Measurements from ENCODE around the gene CAMKMT. TPM values are rescaled to one million over a fixed set of nuclear protein-coding genes. Genes with fewer than 3 reads are reported as not detected.

CAMKMT gene
- total RNA-seq, 1 experiment from 2014 or later: 2.7 TPM

DNA sequence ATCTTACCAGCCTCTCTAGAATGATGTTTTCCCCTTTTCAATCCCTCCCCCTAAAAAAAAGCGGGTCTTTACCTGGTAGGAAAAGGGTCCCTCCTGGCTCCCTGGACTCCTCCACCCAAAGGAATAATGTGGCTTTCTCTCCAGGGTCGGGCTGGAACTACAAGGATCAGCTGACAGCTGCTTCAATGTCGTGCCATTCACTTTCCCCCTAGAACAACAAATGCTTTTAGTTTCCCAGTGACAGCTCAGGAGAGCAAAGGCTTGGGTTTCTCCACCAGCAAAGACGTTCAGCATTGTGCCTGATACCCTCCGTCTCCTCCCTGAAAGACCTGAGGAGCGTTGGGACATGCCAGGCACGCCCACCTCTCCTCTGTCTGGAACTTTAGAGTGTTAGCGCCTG lies 405.9 kb downstream of the CAMKMT start:
- no peak for ATAC-seq
- POLR2A ChIA-PET (ENCODE audit: unreplicated experiment): no interaction called here
- no peaks in the 10 kb centered on the region for H3K9me2 ChIP-seq (replicated peaks; ENCODE audit: low read length)

DNA sequence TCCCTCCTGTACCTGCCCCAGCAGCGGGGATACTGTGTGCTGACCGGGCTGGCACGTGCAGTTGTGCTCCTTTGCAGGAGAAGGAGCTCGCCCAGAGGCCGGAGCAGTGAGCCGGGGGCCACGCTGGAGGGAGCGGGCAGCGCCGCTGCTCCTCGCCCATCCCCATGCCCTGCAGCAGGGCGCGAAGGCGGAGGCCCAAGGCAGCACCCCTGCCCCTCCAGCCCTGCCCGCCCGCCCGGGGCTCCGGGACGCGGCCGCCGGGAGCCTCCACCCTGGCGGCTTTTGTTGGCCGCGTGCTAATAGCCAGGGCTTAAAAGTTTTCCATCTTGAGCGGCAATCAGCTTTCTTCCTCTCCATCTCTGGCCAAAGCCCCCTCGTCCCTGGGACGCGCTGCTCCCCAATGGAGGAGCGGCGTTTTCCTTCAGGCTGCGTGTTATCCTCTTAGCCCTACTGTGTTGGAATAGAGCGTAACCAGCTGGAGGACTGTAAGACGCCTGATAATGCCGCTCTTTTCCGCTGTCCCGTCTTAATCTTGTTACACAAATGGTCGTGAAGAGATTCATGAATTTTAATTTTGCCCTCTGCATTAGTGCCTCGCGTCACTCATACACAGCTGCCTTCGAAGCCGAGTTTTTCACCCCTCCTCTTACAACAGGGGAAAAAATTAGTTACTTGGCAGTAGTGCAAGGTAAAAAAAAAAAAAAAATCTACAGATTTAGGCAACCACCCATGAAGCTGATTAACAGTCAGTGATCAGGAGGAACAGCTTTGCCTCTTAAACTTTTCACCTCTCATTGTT lies 406.9 kb downstream of the CAMKMT start:
- intact Hi-C loops (cut with micrococcal nuclease): no loop called here
- H3K9me2 ChIP-seq (replicated peaks; ENCODE audit: low read length): no peaks in the 10 kb centered on the region
- H3F3A ChIP-seq (ENCODE audit: low read length, unreplicated experiment): no peaks in the 10 kb centered on the region
- H3K4me3 ChIP-seq (ENCODE audit: low read length): no peak overlapping the region
- no peaks in the 10 kb centered on the region for H3K9me3 ChIP-seq (ENCODE audit: low read length)
- no peak overlapping the region for H3K4me2 ChIP-seq (ENCODE audit: low read length)
- CTCF ChIA-PET: interaction anchor here (0.6 kb wide), 1 partner anchor 10 kb away, joined by 4 read pairs; no protein-coding TSS in a partner anchor
- H3K27me3 ChIP-seq (ENCODE audit: low read length): no peaks in the 10 kb centered on the region
- no peak overlapping the region for H3K9ac ChIP-seq (ENCODE audit: low read length)
- POLR2A ChIA-PET (ENCODE audit: unreplicated experiment): no interaction called here
- H2AFZ ChIP-seq (ENCODE audit: low read length): no peak overlapping the region
- BruUV-seq (replicated peaks): no TSS peak
- ATAC-seq (no peak), DNase-seq (no peak)
- H3K27ac ChIP-seq (ENCODE audit: low read length): no peak overlapping the region
- no peaks in the 10 kb centered on the region for H3K36me3 ChIP-seq (ENCODE audit: low read depth, low read length)
- TF ChIP-seq EZH2phosphoT487 (IDR thresholded peaks at IDR 0.05; ENCODE audit: borderline replicate concordance, low read length): no peak
- no peak for TF ChIP-seq EZH2 (IDR thresholded peaks at IDR 0.05; ENCODE audit: low read length, unreplicated experiment)
- TF ChIP-seq, protein P1, sequence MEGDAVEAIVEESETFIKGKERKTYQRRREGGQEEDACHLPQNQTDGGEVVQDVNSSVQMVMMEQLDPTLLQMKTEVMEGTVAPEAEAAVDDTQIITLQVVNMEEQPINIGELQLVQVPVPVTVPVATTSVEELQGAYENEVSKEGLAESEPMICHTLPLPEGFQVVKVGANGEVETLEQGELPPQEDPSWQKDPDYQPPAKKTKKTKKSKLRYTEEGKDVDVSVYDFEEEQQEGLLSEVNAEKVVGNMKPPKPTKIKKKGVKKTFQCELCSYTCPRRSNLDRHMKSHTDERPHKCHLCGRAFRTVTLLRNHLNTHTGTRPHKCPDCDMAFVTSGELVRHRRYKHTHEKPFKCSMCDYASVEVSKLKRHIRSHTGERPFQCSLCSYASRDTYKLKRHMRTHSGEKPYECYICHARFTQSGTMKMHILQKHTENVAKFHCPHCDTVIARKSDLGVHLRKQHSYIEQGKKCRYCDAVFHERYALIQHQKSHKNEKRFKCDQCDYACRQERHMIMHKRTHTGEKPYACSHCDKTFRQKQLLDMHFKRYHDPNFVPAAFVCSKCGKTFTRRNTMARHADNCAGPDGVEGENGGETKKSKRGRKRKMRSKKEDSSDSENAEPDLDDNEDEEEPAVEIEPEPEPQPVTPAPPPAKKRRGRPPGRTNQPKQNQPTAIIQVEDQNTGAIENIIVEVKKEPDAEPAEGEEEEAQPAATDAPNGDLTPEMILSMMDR (conservative IDR thresholded peaks at IDR 0.05; ENCODE audit: low read depth, low read length): no peak
- no peaks in the 10 kb centered on the region for H3K4me1 ChIP-seq (ENCODE audit: insufficient read depth, low read length)
- H3K79me2 ChIP-seq (ENCODE audit: low read length): no peaks in the 10 kb centered on the region
- H4K20me1 ChIP-seq (ENCODE audit: low read length): no peaks in the 10 kb centered on the region

More for the DNA sequence above, 405.9 kb downstream of the CAMKMT start:
- Histone ChIP-seq H3F3A (ENCODE audit: low read length, unreplicated experiment) (no peaks in the 10 kb centered on the region), H3K27ac (ENCODE audit: low read length) (no peak overlapping the region), H3K36me3 (ENCODE audit: low read depth, low read length) (no peaks in the 10 kb centered on the region), H3K27me3 (ENCODE audit: low read length) (no peaks in the 10 kb centered on the region), H4K20me1 (ENCODE audit: low read length) (no peaks in the 10 kb centered on the region), H3K4me2 (ENCODE audit: low read length) (no peak overlapping the region), H3K4me3 (ENCODE audit: low read length) (no peak overlapping the region), H2AFZ (ENCODE audit: low read length) (no peak overlapping the region), H3K4me1 (ENCODE audit: insufficient read depth, low read length) (no peaks in the 10 kb centered on the region), H3K9ac (ENCODE audit: low read length) (no peak overlapping the region), H3K9me3 (ENCODE audit: low read length) (no peaks in the 10 kb centered on the region), H3K79me2 (ENCODE audit: low read length) (no peaks in the 10 kb centered on the region)
- BruUV-seq (replicated peaks): no TSS peak
- no peak for TF ChIP-seq EZH2phosphoT487 (IDR thresholded peaks at IDR 0.05; ENCODE audit: borderline replicate concordance, low read length)
- TF ChIP-seq EZH2 (IDR thresholded peaks at IDR 0.05; ENCODE audit: low read length, unreplicated experiment): no peak
- TF ChIP-seq, protein P1 (conservative IDR thresholded peaks at IDR 0.05; ENCODE audit: low read depth, low read length): no peak
- intact Hi-C loops (cut with micrococcal nuclease): no loop called here
- CTCF ChIA-PET: no interaction called here
- DNase-seq: no peak

DNA sequence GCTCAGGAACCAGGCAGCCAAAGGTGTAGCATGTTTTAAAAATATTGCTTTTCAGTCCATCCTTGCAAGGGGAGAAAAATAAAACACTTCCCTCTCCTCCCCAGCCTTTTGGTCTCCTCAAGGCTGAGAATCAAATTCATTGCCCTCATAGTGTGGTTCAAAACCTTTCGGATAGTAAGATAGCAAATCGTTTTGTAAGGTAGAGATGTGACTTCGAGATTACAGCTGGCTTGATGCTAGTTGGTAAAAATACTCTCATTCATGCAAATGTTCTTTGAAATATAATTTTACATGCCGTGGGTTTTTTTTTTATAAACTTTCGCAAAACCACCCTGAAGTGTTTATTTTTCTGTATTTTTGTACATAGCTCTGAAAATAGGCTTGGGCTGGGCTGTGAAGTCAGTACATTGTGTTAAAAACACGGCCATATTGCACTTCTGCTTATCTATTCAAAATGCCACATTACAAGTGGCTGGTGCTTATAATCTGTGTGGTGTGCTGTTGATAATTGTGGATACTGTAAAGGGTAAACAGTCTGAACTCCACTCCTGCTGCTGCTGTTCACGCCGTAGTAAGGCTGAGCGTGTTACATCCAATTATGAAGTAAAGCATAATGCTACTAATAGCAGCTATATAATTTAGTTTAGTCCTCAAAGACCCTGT lies 407.7 kb downstream of the CAMKMT start:
- H3F3A ChIP-seq (ENCODE audit: low read length, unreplicated experiment): no peaks in the 10 kb centered on the region
- H3K9me3 ChIP-seq (ENCODE audit: low read length): no peaks in the 10 kb centered on the region
- CTCF ChIA-PET: interaction anchor here (0.6 to 1.3 kb wide), 2 partner anchors 9 to 186 kb away, joined by 4 to 6 read pairs; no protein-coding TSS in a partner anchor
- H2AFZ ChIP-seq (ENCODE audit: low read length): no peak overlapping the region
- intact Hi-C loops (cut with micrococcal nuclease): no loop called here
- no peaks in the 10 kb centered on the region for H3K79me2 ChIP-seq (ENCODE audit: low read length)
- H3K9ac ChIP-seq (ENCODE audit: low read length): no peak overlapping the region
- no peaks in the 10 kb centered on the region for H3K9me2 ChIP-seq (replicated peaks; ENCODE audit: low read length)
- no peak overlapping the region for H3K4me2 ChIP-seq (ENCODE audit: low read length)
- H4K20me1 ChIP-seq (ENCODE audit: low read length): no peaks in the 10 kb centered on the region
- no peak for DNase-seq
- H3K27me3 ChIP-seq (ENCODE audit: low read length): no peaks in the 10 kb centered on the region
- no peak overlapping the region for H3K27ac ChIP-seq (ENCODE audit: low read length)
- no peaks in the 10 kb centered on the region for H3K36me3 ChIP-seq (ENCODE audit: low read depth, low read length)
- no peak for TF ChIP-seq EZH2phosphoT487 (IDR thresholded peaks at IDR 0.05; ENCODE audit: borderline replicate concordance, low read length)
- TF ChIP-seq, protein P1 (conservative IDR thresholded peaks at IDR 0.05; ENCODE audit: low read depth, low read length): no peak
- no peak for TF ChIP-seq EZH2 (IDR thresholded peaks at IDR 0.05; ENCODE audit: low read length, unreplicated experiment)
- POLR2A ChIA-PET (ENCODE audit: unreplicated experiment): no interaction called here
- no peaks in the 10 kb centered on the region for H3K4me1 ChIP-seq (ENCODE audit: insufficient read depth, low read length)
- no peak for ATAC-seq
- H3K4me3 ChIP-seq (ENCODE audit: low read length): no peak overlapping the region
- no TSS peak for BruUV-seq (replicated peaks)

Data from PC-3 (cell line).